ENCODE measurements around the gene UNK. TPM values are rescaled to one million over a fixed set of nuclear protein-coding genes. Genes with fewer than 3 reads are reported as not detected.

Gene UNK
- total and polyA plus RNA-seq, 7 experiments from 2014 or later, result 21.5 to 49.8 (median 39.7) TPM

GRCh38 chr17:75763269-75763607 lies 21.4 kb upstream of the UNK start:
- POLR2A ChIA-PET, result interaction anchor here (1.3 to 13.2 kb wide), 5 partner anchors 9 to 113 kb away, joined by 3 to 244 read pairs (median 18); partner anchors contain the start of genes UNK and WBP2
- H3K4me1 Mint-ChIP-seq, result peaks cover 0 to 21% (median 10%) of the 10 kb centered on the region in 7 donors
- peaks cover 0 to 4% (median 3%) of the 10 kb centered on the region in 3 experiments for H3K36me3 ChIP-seq (ENCODE audit: control insufficient read depth in 2 of 3, insufficient read depth in 3 of 3, low read length in 3 of 3)
- H3K4me3 Mint-ChIP-seq, result peak overlapping the region in 5 of 10 donors; percentile 9 to 77 (median 40)
- H3K36me3 Mint-ChIP-seq, result no peaks in the 10 kb centered on the region
- peaks cover 11% of the 10 kb centered on the region in 2 donors for H3K4me1 ChIP-seq (ENCODE audit: control insufficient read depth in 2 of 2, insufficient read depth in 2 of 2, low read length in 2 of 2)
- DNase-seq (no peak), ATAC-seq (no peak)
- CTCF ChIA-PET, result interaction anchor here (0.5 to 3.1 kb wide), 7 partner anchors 9 to 753 kb away, joined by 3 to 21 read pairs (median 4); partner anchors contain the start of genes UNK and WBP2
- H3K27ac Mint-ChIP-seq, result peak overlapping the region in 2 of 9 donors; percentile 32 to 46
- no peaks in the 10 kb centered on the region for H3K27me3 ChIP-seq (ENCODE audit: control insufficient read depth in 2 of 2, insufficient read depth in 2 of 2, low read length in 2 of 2)
- intact Hi-C loops (cut with micrococcal nuclease), result no loop called here
- H3K27ac ChIP-seq (ENCODE audit: low read depth, low read length), result no peak overlapping the region
- no peaks in the 10 kb centered on the region for H3K27me3 Mint-ChIP-seq
- H3K9me3 ChIP-seq (ENCODE audit: control insufficient read depth in 2 of 3, low read length in 3 of 3), result no peaks in the 10 kb centered on the region
- H3K9me3 Mint-ChIP-seq, result no peaks in the 10 kb centered on the region
- no peak overlapping the region for H3K4me3 ChIP-seq (ENCODE audit: low read length)

- no peaks in the 10 kb centered on the region for H3K27me3 Mint-ChIP-seq
- ATAC-seq (no peak), DNase-seq (no peak)
- POLR2A ChIA-PET, result interaction anchor here (0.6 to 13.2 kb wide), 12 partner anchors 8 to 452 kb away, joined by 3 to 244 read pairs (median 4); partner anchors contain the start of genes RECQL5, SAP30BP, TRIM65 and UNC13D
- Histone ChIP-seq H3K4me1 (ENCODE audit: control insufficient read depth in 2 of 2, insufficient read depth in 2 of 2, low read length in 2 of 2) (peaks cover 11% of the 10 kb centered on the region in 2 donors), H3K9me3 (ENCODE audit: control insufficient read depth in 2 of 3, low read length in 3 of 3) (no peaks in the 10 kb centered on the region), H3K4me3 (ENCODE audit: low read length) (peak overlapping the region; percentile 71), H3K36me3 (ENCODE audit: control insufficient read depth in 2 of 3, insufficient read depth in 3 of 3, low read length in 3 of 3) (peaks cover 0 to 3% (median 1%) of the 10 kb centered on the region in 3 experiments), H3K27ac (ENCODE audit: low read depth, low read length) (peak overlapping the region; percentile 67), H3K27me3 (ENCODE audit: control insufficient read depth in 2 of 2, insufficient read depth in 2 of 2, low read length in 2 of 2) (no peaks in the 10 kb centered on the region)
- peak overlapping the region; percentile 62 to 84 (median 75) for H3K4me3 Mint-ChIP-seq
- no peaks in the 10 kb centered on the region for H3K9me3 Mint-ChIP-seq
- intact Hi-C loops (cut with micrococcal nuclease), result loop anchor here (1.0 to 2.0 kb wide), 3 partner anchors 20 to 63 kb away; partner anchors contain the start of gene UNK (in 2 of the 2)
- peak overlapping the region in 4 of 9 donors; percentile 36 to 82 (median 70) for H3K27ac Mint-ChIP-seq
- CTCF ChIA-PET, result interaction anchor here (0.5 to 3.1 kb wide), 11 partner anchors 10 to 752 kb away, joined by 3 to 21 read pairs (median 8); partner anchors contain the start of genes SMIM5 and UNK
- no peaks in the 10 kb centered on the region for H3K36me3 Mint-ChIP-seq
- peaks cover 0 to 21% (median 10%) of the 10 kb centered on the region in 7 donors for H3K4me1 Mint-ChIP-seq
These were observed 20.8 kb upstream of the UNK start for GRCh38 chr17:75763613-75764416.

- Mint-ChIP-seq H3K9me3 (no peaks in the 10 kb centered on the region), H3K36me3 (no peaks in the 10 kb centered on the region), H3K27ac (peak overlapping the region in 6 of 9 donors; percentile 36 to 87 (median 70)), H3K27me3 (no peaks in the 10 kb centered on the region), H3K4me3 (peak overlapping the region; percentile 62 to 84 (median 75)), H3K4me1 (peaks cover 0 to 21% (median 10%) of the 10 kb centered on the region in 7 donors)
- peaks cover 11% of the 10 kb centered on the region in 2 donors for H3K4me1 ChIP-seq (ENCODE audit: control insufficient read depth in 2 of 2, insufficient read depth in 2 of 2, low read length in 2 of 2)
- peaks cover 0 to 3% (median 0%) of the 10 kb centered on the region in 3 experiments for H3K36me3 ChIP-seq (ENCODE audit: control insufficient read depth in 2 of 3, insufficient read depth in 3 of 3, low read length in 3 of 3)
- ATAC-seq (no peak), DNase-seq (no peak)
- POLR2A ChIA-PET, result interaction anchor here (0.6 to 13.2 kb wide), 15 partner anchors 9 to 452 kb away, joined by 3 to 244 read pairs (median 4); partner anchors contain the start of genes RECQL5, SAP30BP, TRIM65 and UNC13D
- CTCF ChIA-PET, result interaction anchor here (1.0 to 3.1 kb wide), 9 partner anchors 10 to 131 kb away, joined by 3 to 21 read pairs (median 8); partner anchors contain the start of genes SMIM5 and UNK
- H3K27ac ChIP-seq (ENCODE audit: low read depth, low read length), result peak overlapping the region; percentile 67
- no peaks in the 10 kb centered on the region for H3K27me3 ChIP-seq (ENCODE audit: control insufficient read depth in 2 of 2, insufficient read depth in 2 of 2, low read length in 2 of 2)
- intact Hi-C loops (cut with micrococcal nuclease), result loop anchor here (1.0 to 2.0 kb wide), 3 partner anchors 20 to 63 kb away; partner anchors contain the start of gene UNK (in 2 of the 2)
- no peaks in the 10 kb centered on the region for H3K9me3 ChIP-seq (ENCODE audit: control insufficient read depth in 2 of 3, low read length in 3 of 3)
- H3K4me3 ChIP-seq (ENCODE audit: low read length), result peak overlapping the region; percentile 71
These were observed 20.2 kb upstream of the UNK start for GRCh38 chr17:75764417-75764710.

GRCh38 chr17:75764711-75765421 lies 19.7 kb upstream of the UNK start, which contains the start of gene GALK1:
TSS of gene GALK1 (minus strand) at chr17:75765192. CDS start at chr17:75765136, 56 bp downstream.
- peaks cover 11% of the 10 kb centered on the region in 2 donors for H3K4me1 ChIP-seq (ENCODE audit: control insufficient read depth in 2 of 2, insufficient read depth in 2 of 2, low read length in 2 of 2)
- POLR2A ChIA-PET, result interaction anchor here (0.6 to 13.2 kb wide), 17 partner anchors 9 to 132 kb away, joined by 3 to 244 read pairs (median 4); partner anchors contain the start of genes RECQL5, SAP30BP, TRIM65 and UNC13D
- H3K27me3 Mint-ChIP-seq, result no peaks in the 10 kb centered on the region
- no peaks in the 10 kb centered on the region for H3K9me3 ChIP-seq (ENCODE audit: control insufficient read depth in 2 of 3, low read length in 3 of 3)
- H3K36me3 ChIP-seq (ENCODE audit: control insufficient read depth in 2 of 3, insufficient read depth in 3 of 3, low read length in 3 of 3), result no peaks in the 10 kb centered on the region
- peak within 1 kb of the TSS; percentile 62 to 84 (median 75) for H3K4me3 Mint-ChIP-seq
- peak; percentile 56 to 78 (median 67) for DNase-seq
- H3K27ac ChIP-seq (ENCODE audit: low read depth, low read length), result peak within 1 kb of the TSS; percentile 67
- H3K27me3 ChIP-seq (ENCODE audit: control insufficient read depth in 2 of 2, insufficient read depth in 2 of 2, low read length in 2 of 2), result no peaks in the 10 kb centered on the region
- intact Hi-C loops (cut with micrococcal nuclease), result loop anchor here (1.0 to 2.0 kb wide), 7 partner anchors 12 to 131 kb away; partner anchors contain the start of genes UNK (in 2 of the 2) and TRIM65 (in 1 of the 2)
- peak; percentile 97 for ATAC-seq
- peak within 1 kb of the TSS; percentile 32 to 87 (median 70) for H3K27ac Mint-ChIP-seq
- CTCF ChIA-PET, result interaction anchor here (0.6 to 3.1 kb wide), 13 partner anchors 11 to 182 kb away, joined by 3 to 21 read pairs (median 8); partner anchors contain the start of genes SMIM5, TRIM65 and UNK
- no peaks in the 10 kb centered on the region for H3K36me3 Mint-ChIP-seq
- peak within 1 kb of the TSS; percentile 71 for H3K4me3 ChIP-seq (ENCODE audit: low read length)
- no peaks in the 10 kb centered on the region for H3K9me3 Mint-ChIP-seq
- peaks cover 0 to 21% (median 10%) of the 10 kb centered on the region in 7 donors for H3K4me1 Mint-ChIP-seq

- Histone ChIP-seq H3K36me3 (ENCODE audit: control insufficient read depth in 2 of 3, insufficient read depth in 3 of 3, low read length in 3 of 3) (no peaks in the 10 kb centered on the region), H3K9me3 (ENCODE audit: control insufficient read depth in 2 of 3, low read length in 3 of 3) (no peaks in the 10 kb centered on the region), H3K27ac (ENCODE audit: low read depth, low read length) (no peak overlapping the region), H3K27me3 (ENCODE audit: control insufficient read depth in 2 of 2, insufficient read depth in 2 of 2, low read length in 2 of 2) (no peaks in the 10 kb centered on the region), H3K4me1 (ENCODE audit: control insufficient read depth in 2 of 2, insufficient read depth in 2 of 2, low read length in 2 of 2) (peaks cover 11% of the 10 kb centered on the region in 2 donors), H3K4me3 (ENCODE audit: low read length) (no peak overlapping the region)
- H3K4me1 Mint-ChIP-seq, result peaks cover 0 to 21% (median 10%) of the 10 kb centered on the region in 7 donors
- no peaks in the 10 kb centered on the region for H3K9me3 Mint-ChIP-seq
- ATAC-seq (no peak), DNase-seq (no peak)
- peak overlapping the region in 6 of 9 donors; percentile 61 to 86 (median 68) for H3K27ac Mint-ChIP-seq
- H3K27me3 Mint-ChIP-seq, result no peaks in the 10 kb centered on the region
- intact Hi-C loops (cut with micrococcal nuclease), result loop anchor here (1.0 to 2.0 kb wide), 5 partner anchors 13 to 130 kb away; partner anchors contain the start of genes TRIM65 (in 1 of the 2) and UNK (in 1 of the 2)
- POLR2A ChIA-PET, result interaction anchor here (0.6 to 13.2 kb wide), 8 partner anchors 11 to 656 kb away, joined by 3 to 244 read pairs (median 8); partner anchors contain the start of genes UNK and WBP2
- H3K4me3 Mint-ChIP-seq, result peak overlapping the region in 9 of 10 donors; percentile 11 to 77 (median 39)
- CTCF ChIA-PET, result interaction anchor here (0.7 to 3.1 kb wide), 12 partner anchors 11 to 133 kb away, joined by 3 to 14 read pairs (median 8); partner anchors contain the start of genes SMIM5, TRIM65 and UNK
- no peaks in the 10 kb centered on the region for H3K36me3 Mint-ChIP-seq
These were observed 18.6 kb upstream of the UNK start for GRCh38 chr17:75765981-75766380.
